HepG2 (cell line): ENCODE results near the gene BCAS3. TPM values are rescaled to one million over a fixed set of nuclear protein-coding genes. Genes with fewer than 3 reads are reported as not detected.
"Not testable (repeated sequence)": the region's sequence is repeated elsewhere in the genome, so short reads cannot be mapped to it uniquely, and the experiment has no call there.

Source experiments
- ATAC-seq: fragments of 200-7000 bp; cut with Tn5 transposase; 3 replicates; pipeline ENCODE4 v1.9.1; 2020; ENCODE audit warnings: mild to moderate bottlenecking, moderate library complexity
- BruUV-seq: library from RNA; stranded (reverse); fragments of 400-500 nt; replicated peaks from 2 replicates; lab custom pipeline; 2021; lab: Mats Ljungman, UMichigan
- CTCF ChIA-PET: fragments of 300-600 bp; formaldehyde crosslinking; extraction: SDS; loops from one replicate; lab custom pipeline; 2021; ENCODE audit warnings: low total read pairs, inconsistent platforms, low intra/inter-chr PET ratio; lab: Yijun Ruan, JAX
- POLR2A ChIA-PET: fragments of 350-600 bp; sonication (Branson Sonifier 250); formaldehyde crosslinking; loops from one replicate; lab custom pipeline; 2020; ENCODE audit warnings: antibody characterized with exemption, inconsistent platforms; lab: Yijun Ruan, JAX
- DNase-seq: peaks from one replicate; pipeline ENCODE4 v3.0.0-alpha.2; 2015; ENCODE audit warnings: low spot score
- FAIRE-seq: peaks from 3 replicates; lab custom pipeline; 2011; peaks lifted over from hg19 to GRCh38; lab: Jason Lieb, UNC
- H2AFZ ChIP-seq: one replicate; pipeline ENCODE4 v1.6.1; 2011; ENCODE audit warnings: low read length, inconsistent platforms
- H3K27ac ChIP-seq: fragments of 300-600 bp; 3 replicates; pipeline ENCODE4 v1.8.0; 2011; ENCODE audit warnings: mixed run types, mild to moderate bottlenecking, mixed read lengths, low read length, inconsistent platforms; ENCODE audit not compliant: insufficient read depth; ENCODE audit errors: extremely low read length
- H3K27me3 ChIP-seq, 2 experiments: fragments of 200-600 bp in 1 of 2; 2 replicates in 1 of 2; 3 replicates in 1 of 2; pipeline versions ENCODE4 v1.6.0 to v1.8.0; 2011; ENCODE audit warnings: low read length in 2 of 2, mild to moderate bottlenecking in 2 of 2, moderate library complexity in 2 of 2, inconsistent platforms in 1 of 2; ENCODE audit not compliant: insufficient read depth in 2 of 2, control insufficient read depth in 1 of 2
- H3K36me3 ChIP-seq, 2 experiments: fragments of 200-600 bp in 1 of 2; replicated peaks in 1 of 2; 2 replicates in 1 of 2; 3 replicates in 1 of 2; pipeline versions ENCODE4 v1.5.1 to v1.8.0; 2011; ENCODE audit warnings: low read length in 2 of 2, inconsistent platforms in 1 of 2; ENCODE audit not compliant: insufficient read depth in 2 of 2, control insufficient read depth in 1 of 2
- H3K4me1 ChIP-seq: 2 replicates; pipeline ENCODE4 v1.5.1; 2012; ENCODE audit warnings: low read length, inconsistent platforms; ENCODE audit not compliant: insufficient read depth
- H3K4me2 ChIP-seq: 2 replicates; pipeline ENCODE4 v1.6.0; 2011; ENCODE audit warnings: low read depth, low read length, inconsistent platforms
- H3K4me3 ChIP-seq, 3 experiments: fragments of 200-600 bp in 1 of 3; sonication (generic), shearing (Covaris generic) in 1 of 3; replicated peaks in 1 of 3; 2 replicates each; pipeline ENCODE4 v1.5.1; 2011 to 2016; ENCODE audit warnings: low read length in 3 of 3, inconsistent platforms in 2 of 3, low read depth in 2 of 3, mild to moderate bottlenecking in 2 of 3, control low read depth in 1 of 3, mixed read lengths in 1 of 3; ENCODE audit not compliant: insufficient read depth in 1 of 3
- H3K79me2 ChIP-seq: one replicate; pipeline ENCODE4 v1.6.1; 2011; ENCODE audit warnings: low read length, inconsistent platforms; ENCODE audit not compliant: insufficient read depth
- H3K9ac ChIP-seq: 2 replicates; pipeline ENCODE4 v1.6.0; 2011; ENCODE audit warnings: mild to moderate bottlenecking, low read depth, low read length, inconsistent platforms; ENCODE audit not compliant: insufficient read depth
- H3K9me3 ChIP-seq: 2 replicates; pipeline ENCODE4 v1.5.1; 2012; ENCODE audit warnings: mild to moderate bottlenecking, low read length
- H4K20me1 ChIP-seq: 2 replicates; pipeline ENCODE4 v1.6.0; 2011; ENCODE audit warnings: inconsistent platforms, mild to moderate bottlenecking, low read length, moderate library complexity; ENCODE audit not compliant: insufficient read depth
- BRD4 ChIP-seq: sonication (generic); formaldehyde crosslinking; IDR thresholded peaks from 2 replicates; pipeline ENCODE4 v1.4.0; 2020; ENCODE audit warnings: missing genetic modification reagents
- CCDC6 ChIP-seq: sonication (generic); formaldehyde crosslinking; IDR thresholded peaks from 2 replicates; pipeline ENCODE4 v1.8.1; 2022; ENCODE audit warnings: mild to moderate bottlenecking, missing genetic modification reagents, moderate library complexity
- IKZF1 ChIP-seq: fragments of 450-650 bp; IDR thresholded peaks from 2 replicates; pipeline ENCODE4 v1.7.1; 2016
- IRX3 ChIP-seq: sonication (generic); formaldehyde crosslinking; IDR thresholded peaks from 2 replicates; pipeline ENCODE4 v1.8.1; 2023; ENCODE audit warnings: mild to moderate bottlenecking, low read depth, missing genetic modification reagents, borderline replicate concordance
- KAT7 ChIP-seq: IDR thresholded peaks from 2 replicates; pipeline ENCODE4 v1.6.1; 2018; ENCODE audit warnings: borderline replicate concordance, missing compliant biosample characterization
- MEIS1 ChIP-seq: sonication (generic); formaldehyde crosslinking; IDR thresholded peaks from 2 replicates; pipeline ENCODE4 v1.9.0; 2021; ENCODE audit warnings: mild to moderate bottlenecking, missing genetic modification reagents, moderate library complexity, borderline replicate concordance
- NFYC ChIP-seq: IDR thresholded peaks from 2 replicates; pipeline ENCODE4 v1.6.1; 2016; ENCODE audit warnings: missing genetic modification reagents, missing compliant biosample characterization
- PRMT3 ChIP-seq: sonication (generic); formaldehyde crosslinking; IDR thresholded peaks from 2 replicates; pipeline ENCODE4 v1.8.1; 2022; ENCODE audit warnings: low read depth, mild to moderate bottlenecking, moderate library complexity, missing genetic modification reagents, borderline replicate concordance
- WGBS: methylation state at CpG from one replicate; pipeline ENCODE4 v1.1.6; 2017; ENCODE audit warnings: low lambda C conversion rate; 5-methylcytosine and 5-hydroxymethylcytosine counted together
- in situ Hi-C: cut with HindIII; loops from 2 replicates; pipeline ENCODE4 v1.10.0; 2017; ENCODE audit warnings: low pct_unique_long_range_greater_than_20kb; ENCODE audit not compliant: extremely low pct_ligation_motif_present
- intact Hi-C: fragments of 100-400 bp; cut with micrococcal nuclease; formaldehyde crosslinking; loops from one replicate; pipeline ENCODE4 v1.10.0; 2022; ENCODE audit not compliant: unreplicated experiment
- polyA plus RNA-seq, 8 experiments: library from polyadenylated mRNA; depleted of rRNA in 3 of 8; stranded (reverse) in 7 of 8; unstranded in 1 of 8; fragments of >200 nt; fragmentation: Illumina TruSeq in 4 of 8; extraction: Trizol in 4 of 8; gene quantifications; 2 replicates each; pipeline versions ENCODE4 v1.2.1 to v1.2.3, GENCODE V29; 2011 to 2016; ENCODE audit warnings: low read depth in 4 of 8, missing spikeins in 1 of 8, mixed read lengths in 1 of 8; ENCODE audit not compliant: insufficient read depth in 1 of 8
- total RNA-seq, 5 experiments: library from RNA; depleted of rRNA; stranded (reverse); fragments of >200 nt; fragmentation: Illumina TruSeq; extraction: Trizol; gene quantifications; 2 replicates each; pipeline ENCODE4 v1.2.3, GENCODE V29; 2016; ENCODE audit warnings: low read depth in 1 of 5
- TF ChIP-seq, protein P1 (sequence below): sonication (generic); formaldehyde crosslinking; IDR thresholded peaks from 2 replicates; pipeline ENCODE4 v1.4.0; 2020; ENCODE audit warnings: missing genetic modification reagents, borderline replicate concordance

BCAS3 gene
- total and polyA plus RNA-seq, 2 of the 13 experiments (the other 11 are each of a cell fraction or from before 2014, with no cell fraction given), result 10.7 to 11.2 TPM

DNA sequence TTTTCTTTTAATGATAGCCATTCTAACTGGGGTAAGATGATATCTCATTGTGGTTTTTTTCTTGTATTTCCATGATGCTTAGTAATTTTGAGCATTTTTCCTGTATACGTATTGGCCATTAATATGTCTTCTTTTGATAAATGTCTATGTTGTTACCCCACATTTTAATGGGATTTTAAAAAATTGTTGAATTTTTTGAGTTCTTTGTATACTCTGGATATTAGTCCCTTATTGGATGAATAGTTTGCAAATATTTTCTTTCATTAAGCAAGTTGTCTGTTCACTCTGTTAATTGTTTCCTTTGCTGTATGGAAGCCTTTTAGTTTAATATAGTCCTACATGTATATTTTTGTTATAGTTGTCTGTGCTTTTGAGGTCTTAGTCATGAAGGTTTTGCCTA lies 79.8 kb downstream of the BCAS3 start (continued):
- TF ChIP-seq, protein P1, sequence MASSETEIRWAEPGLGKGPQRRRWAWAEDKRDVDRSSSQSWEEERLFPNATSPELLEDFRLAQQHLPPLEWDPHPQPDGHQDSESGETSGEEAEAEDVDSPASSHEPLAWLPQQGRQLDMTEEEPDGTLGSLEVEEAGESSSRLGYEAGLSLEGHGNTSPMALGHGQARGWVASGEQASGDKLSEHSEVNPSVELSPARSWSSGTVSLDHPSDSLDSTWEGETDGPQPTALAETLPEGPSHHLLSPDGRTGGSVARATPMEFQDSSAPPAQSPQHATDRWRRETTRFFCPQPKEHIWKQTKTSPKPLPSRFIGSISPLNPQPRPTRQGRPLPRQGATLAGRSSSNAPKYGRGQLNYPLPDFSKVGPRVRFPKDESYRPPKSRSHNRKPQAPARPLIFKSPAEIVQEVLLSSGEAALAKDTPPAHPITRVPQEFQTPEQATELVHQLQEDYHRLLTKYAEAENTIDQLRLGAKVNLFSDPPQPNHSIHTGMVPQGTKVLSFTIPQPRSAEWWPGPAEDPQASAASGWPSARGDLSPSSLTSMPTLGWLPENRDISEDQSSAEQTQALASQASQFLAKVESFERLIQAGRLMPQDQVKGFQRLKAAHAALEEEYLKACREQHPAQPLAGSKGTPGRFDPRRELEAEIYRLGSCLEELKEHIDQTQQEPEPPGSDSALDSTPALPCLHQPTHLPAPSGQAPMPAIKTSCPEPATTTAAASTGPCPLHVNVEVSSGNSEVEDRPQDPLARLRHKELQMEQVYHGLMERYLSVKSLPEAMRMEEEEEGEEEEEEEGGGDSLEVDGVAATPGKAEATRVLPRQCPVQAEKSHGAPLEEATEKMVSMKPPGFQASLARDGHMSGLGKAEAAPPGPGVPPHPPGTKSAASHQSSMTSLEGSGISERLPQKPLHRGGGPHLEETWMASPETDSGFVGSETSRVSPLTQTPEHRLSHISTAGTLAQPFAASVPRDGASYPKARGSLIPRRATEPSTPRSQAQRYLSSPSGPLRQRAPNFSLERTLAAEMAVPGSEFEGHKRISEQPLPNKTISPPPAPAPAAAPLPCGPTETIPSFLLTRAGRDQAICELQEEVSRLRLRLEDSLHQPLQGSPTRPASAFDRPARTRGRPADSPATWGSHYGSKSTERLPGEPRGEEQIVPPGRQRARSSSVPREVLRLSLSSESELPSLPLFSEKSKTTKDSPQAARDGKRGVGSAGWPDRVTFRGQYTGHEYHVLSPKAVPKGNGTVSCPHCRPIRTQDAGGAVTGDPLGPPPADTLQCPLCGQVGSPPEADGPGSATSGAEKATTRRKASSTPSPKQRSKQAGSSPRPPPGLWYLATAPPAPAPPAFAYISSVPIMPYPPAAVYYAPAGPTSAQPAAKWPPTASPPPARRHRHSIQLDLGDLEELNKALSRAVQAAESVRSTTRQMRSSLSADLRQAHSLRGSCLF, result no peak
- no peak for TF ChIP-seq CCDC6
- no peak for TF ChIP-seq NFYC (CRISPR knock-in tag)

DNA sequence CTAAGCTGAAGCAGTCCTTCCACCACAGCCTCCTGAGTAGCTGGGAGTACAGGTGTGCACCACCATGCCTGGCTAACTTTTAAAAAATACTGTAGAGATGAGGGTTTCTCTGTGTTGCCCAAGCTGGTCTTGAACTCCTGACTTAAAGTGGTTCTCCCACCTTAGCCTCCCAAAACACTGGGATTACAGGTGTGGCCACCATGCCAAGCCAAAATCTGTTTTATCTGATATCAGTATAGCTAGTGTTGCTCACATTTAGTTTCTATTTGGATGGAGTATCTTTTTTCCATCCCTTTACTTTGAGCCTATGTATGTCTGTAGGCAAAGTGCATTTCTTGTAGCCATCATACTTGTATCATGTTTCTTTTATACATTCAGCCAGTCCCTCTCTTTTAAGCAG lies 82.1 kb downstream of the BCAS3 start:
- TF ChIP-seq KAT7, result no peak
- TF ChIP-seq BRD4, result no peak
- TF ChIP-seq IRX3 (CRISPR knock-in tag), result no peak
- no peak for TF ChIP-seq MEIS1 (CRISPR knock-in tag)
- no peak for TF ChIP-seq IKZF1
- no peak for TF ChIP-seq PRMT3
- FAIRE-seq, result no peak
- in situ Hi-C loops, result no loop called here

DNA sequence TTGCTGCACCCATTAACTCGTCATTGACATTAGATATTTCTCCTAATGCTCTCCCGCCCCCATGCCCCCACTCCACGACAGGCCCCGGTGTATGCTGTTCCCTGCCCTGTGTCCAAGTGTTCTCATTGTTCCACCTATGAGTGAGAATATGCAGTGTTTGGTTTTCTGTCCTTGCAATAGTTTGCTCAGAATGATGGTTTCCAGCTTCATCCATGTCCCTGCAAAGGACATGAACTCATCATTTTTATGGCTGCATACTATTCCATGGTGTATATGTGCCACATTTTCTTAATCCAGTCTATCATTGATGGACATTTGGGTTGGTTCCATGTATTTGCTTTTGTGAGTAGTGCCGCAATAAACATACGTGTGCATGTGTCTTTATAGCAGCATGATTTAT lies 83.7 kb downstream of the BCAS3 start:
- FAIRE-seq, H3K36me3 ChIP-seq, H3K4me3 ChIP-seq, H2AFZ ChIP-seq, BruUV-seq, H3K79me2 ChIP-seq, POLR2A ChIA-PET, H3K4me2 ChIP-seq, H3K9me3 ChIP-seq, intact Hi-C loops, DNase-seq, ATAC-seq, H3K27ac ChIP-seq, H3K9ac ChIP-seq, in situ Hi-C loops, H4K20me1 ChIP-seq, CTCF ChIA-PET, H3K27me3 ChIP-seq: not testable (repeated sequence)
- WGBS, result 88% methylated on average over 6 of the region's 6 CpGs
- H3K4me1 ChIP-seq, result peaks cover 15% of the 10 kb centered on the region

More for the DNA sequence above, 82.1 kb downstream of the BCAS3 start:
- ChIA-PET CTCF (no interaction called here), POLR2A (no interaction called here)
- H4K20me1 ChIP-seq, result no peaks in the 10 kb centered on the region
- no peak overlapping the region for H3K9ac ChIP-seq
- no peak overlapping the region for H3K27ac ChIP-seq
- H3K36me3 ChIP-seq, result no peaks in the 10 kb centered on the region
- peaks cover 10% of the 10 kb centered on the region for H3K4me1 ChIP-seq
- H3K4me3 ChIP-seq, result no peak overlapping the region
- no peaks in the 10 kb centered on the region for H3K79me2 ChIP-seq
- H3K27me3 ChIP-seq, result no peaks in the 10 kb centered on the region
- H3K9me3 ChIP-seq, result no peaks in the 10 kb centered on the region
- no peak for DNase-seq
- no TSS peak for BruUV-seq
- ATAC-seq, result no peak
- no peak overlapping the region for H2AFZ ChIP-seq
- no peak overlapping the region for H3K4me2 ChIP-seq
- intact Hi-C loops, result no loop called here
